PC-9 (cell line): ENCODE results near the gene PKD2. TPM values are rescaled to one million over a fixed set of nuclear protein-coding genes. Genes with fewer than 3 reads are reported as not detected.

Experiments
- BruUV-seq: library from RNA; stranded (reverse); fragments of 400-500 nt; replicated peaks from 2 replicates; lab custom pipeline; 2021; lab: Mats Ljungman, UMichigan
- CTCF ChIA-PET: fragments of 300-600 bp; sonication (Branson Sonifier 250); formaldehyde crosslinking; loops from one replicate; lab custom pipeline; 2022; ENCODE audit warnings: antibody characterized with exemption; lab: Charles Lee
- POLR2A ChIA-PET: fragments of 300-600 bp; sonication (Branson Sonifier 250); formaldehyde crosslinking; loops from one replicate; lab custom pipeline; 2022; ENCODE audit warnings: antibody characterized with exemption; ENCODE audit not compliant: unreplicated experiment; lab: Charles Lee
- DNase-seq, 2 experiments: peaks; one replicate each; pipeline versions ENCODE4 v3.0.0 to v3.0.0-alpha.2; 2015 to 2022; ENCODE audit warnings: mixed read lengths in 1 of 2
- H2AFZ ChIP-seq: fragments of 200-600 bp; sonication (generic); 2 replicates; pipeline ENCODE4 v1.8.1; 2017; ENCODE audit warnings: antibody characterized with exemption
- H3F3A ChIP-seq: fragments of 200-600 bp; sonication (generic); 2 replicates; pipeline ENCODE4 v1.8.1; 2017; ENCODE audit warnings: antibody characterized with exemption, mild to moderate bottlenecking, low read depth; ENCODE audit not compliant: insufficient read depth
- H3K27ac ChIP-seq: fragments of 200-600 bp; sonication (generic); 2 replicates; pipeline ENCODE4 v1.6.1; 2016; ENCODE audit warnings: mixed run types
- H3K27me3 ChIP-seq: fragments of 200-600 bp; sonication (generic); 2 replicates; pipeline ENCODE4 v1.6.1; 2016; ENCODE audit warnings: low read depth, mixed run types; ENCODE audit not compliant: insufficient read depth
- H3K36me3 ChIP-seq: fragments of 200-600 bp; sonication (generic); 2 replicates; pipeline ENCODE4 v1.6.1; 2016; ENCODE audit warnings: low read depth, mixed run types
- H3K4me1 ChIP-seq: fragments of 200-600 bp; sonication (generic); replicated peaks from 2 replicates; pipeline ENCODE4 v1.6.1; 2016; ENCODE audit warnings: mixed run types; ENCODE audit not compliant: insufficient read depth
- H3K4me2 ChIP-seq: fragments of 200-600 bp; sonication (generic); 2 replicates; pipeline ENCODE4 v1.6.1; 2017; ENCODE audit warnings: mixed run types
- H3K4me3 ChIP-seq: fragments of 200-600 bp; sonication (generic); 2 replicates; pipeline ENCODE4 v1.6.1; 2016; ENCODE audit warnings: mixed run types
- H3K79me2 ChIP-seq: fragments of 200-600 bp; sonication (generic); 2 replicates; pipeline ENCODE4 v1.6.1; 2017; ENCODE audit warnings: low read depth, mixed run types
- H3K9me2 ChIP-seq: fragments of 200-600 bp; sonication (generic); 2 replicates; pipeline ENCODE4 v1.8.1; 2017; ENCODE audit warnings: mild to moderate bottlenecking; ENCODE audit not compliant: insufficient read depth
- H3K9me3 ChIP-seq: fragments of 200-600 bp; sonication (generic); 2 replicates; pipeline ENCODE4 v1.8.1; 2016; ENCODE audit warnings: low read depth; ENCODE audit not compliant: insufficient read depth
- H4K20me1 ChIP-seq: fragments of 200-600 bp; sonication (generic); 2 replicates; pipeline ENCODE4 v1.8.1; 2017; ENCODE audit not compliant: insufficient read depth
- CTCF ChIP-seq: fragments of 200-600 bp; sonication (generic); conservative IDR thresholded peaks from 2 replicates; pipeline ENCODE4 v1.6.1; 2017; ENCODE audit warnings: mixed run types, antibody characterized with exemption, mild to moderate bottlenecking, moderate library complexity
- EZH2 ChIP-seq: fragments of 200-600 bp; sonication (generic); IDR thresholded peaks from 2 replicates; pipeline ENCODE4 v1.8.0; 2017; ENCODE audit warnings: antibody characterized with exemption, low read depth
- intact Hi-C: fragments of 100-400 bp; cut with micrococcal nuclease; formaldehyde crosslinking; loops from one replicate; pipeline ENCODE4 v1.10.0; 2022; ENCODE audit not compliant: unreplicated experiment
- total RNA-seq: library from RNA; stranded (reverse); gene quantifications from 2 replicates; pipeline ENCODE4 v1.2.3, GENCODE V29; 2021

Gene PKD2
- total RNA-seq, 1 experiment from 2014 or later, result 10.2 TPM

DNA sequence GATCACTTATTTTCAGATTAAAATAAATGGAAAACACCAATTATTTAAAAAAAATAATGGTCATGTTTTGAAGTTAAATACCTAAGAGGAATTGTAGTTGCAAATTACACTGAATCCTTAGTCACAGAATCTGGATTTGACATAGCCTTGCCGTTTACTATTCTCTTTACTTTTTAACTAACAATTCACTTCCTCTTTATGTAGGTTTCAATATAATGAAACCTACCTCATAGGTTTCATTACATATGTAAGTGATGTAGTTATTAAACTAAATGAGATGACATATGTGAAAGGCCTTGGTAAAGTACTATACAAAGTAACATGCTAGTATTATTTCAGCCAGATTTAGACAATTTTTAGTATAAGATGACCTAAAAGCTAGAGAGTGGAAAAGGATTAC lies 25.4 kb upstream of the PKD2 start:
- POLR2A ChIA-PET, result no interaction called here
- H4K20me1 ChIP-seq, result no peaks in the 10 kb centered on the region
- H3K4me3 ChIP-seq, result no peak overlapping the region
- no peaks in the 10 kb centered on the region; the same call in none of the 2 replicates for H3K4me1 ChIP-seq
- no peak for DNase-seq
- no peak overlapping the region for H3K4me2 ChIP-seq
- H3K36me3 ChIP-seq, result peaks cover 3% of the 10 kb centered on the region; the same call in 1 of the 2 replicates
- TF ChIP-seq CTCF, result no peak
- no peak for TF ChIP-seq EZH2
- peaks cover 7% of the 10 kb centered on the region for H3K79me2 ChIP-seq
- no TSS peak for BruUV-seq
- H3K9me2 ChIP-seq, result no peaks in the 10 kb centered on the region
- peaks cover 13% of the 10 kb centered on the region; the same call in 1 of the 2 replicates for H3F3A ChIP-seq
- H3K27me3 ChIP-seq, result no peaks in the 10 kb centered on the region
- CTCF ChIA-PET, result no interaction called here
- H2AFZ ChIP-seq, result no peak overlapping the region
- intact Hi-C loops, result loop anchor here (10.0 kb wide), 2 partner anchors 307 to 437 kb away; no protein-coding TSS in a partner anchor
- H3K9me3 ChIP-seq, result no peaks in the 10 kb centered on the region
- no peak overlapping the region for H3K27ac ChIP-seq

GRCh38 chr4:87982446-87983010 lies 24.9 kb upstream of the PKD2 start:
- no peaks in the 10 kb centered on the region for H3K27me3 ChIP-seq
- H3F3A ChIP-seq, result peaks cover 10% of the 10 kb centered on the region; the same call in 1 of the 2 replicates
- no peak for DNase-seq
- H3K9me3 ChIP-seq, result no peaks in the 10 kb centered on the region
- no peak overlapping the region for H3K4me3 ChIP-seq
- H2AFZ ChIP-seq, result no peak overlapping the region
- no TSS peak for BruUV-seq
- H3K36me3 ChIP-seq, result peaks cover 3% of the 10 kb centered on the region; the same call in 1 of the 2 replicates
- no peak overlapping the region for H3K4me2 ChIP-seq
- no peaks in the 10 kb centered on the region; the same call in none of the 2 replicates for H3K4me1 ChIP-seq
- H4K20me1 ChIP-seq, result no peaks in the 10 kb centered on the region
- TF ChIP-seq CTCF (no peak), EZH2 (no peak)
- H3K9me2 ChIP-seq, result no peaks in the 10 kb centered on the region
- no peak overlapping the region for H3K27ac ChIP-seq
- CTCF ChIA-PET, result no interaction called here
- H3K79me2 ChIP-seq, result peaks cover 4% of the 10 kb centered on the region
- intact Hi-C loops, result loop anchor here (10.0 kb wide), 2 partner anchors 308 to 438 kb away; no protein-coding TSS in a partner anchor
- POLR2A ChIA-PET, result no interaction called here

DNA sequence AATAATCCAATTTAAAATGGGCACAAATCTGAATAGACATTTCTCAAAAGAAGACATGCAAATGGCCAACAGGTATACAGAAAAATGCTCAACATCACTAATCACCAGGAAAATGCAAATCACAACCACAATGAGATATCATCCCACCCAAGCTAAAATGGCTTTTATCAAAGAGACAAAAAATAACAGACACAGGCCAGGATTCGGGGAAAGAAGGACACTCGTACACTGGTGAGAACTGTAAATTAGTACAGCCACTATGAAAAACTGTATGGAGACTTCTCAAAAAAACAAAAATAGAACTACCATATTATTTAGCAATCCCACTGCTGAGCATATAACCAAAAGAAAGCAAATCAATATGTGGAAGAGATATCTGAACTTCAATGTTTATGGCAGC lies 23.4 kb upstream of the PKD2 start:
- POLR2A ChIA-PET, result interaction anchor here (0.7 kb wide), 1 partner anchor 1750 kb away, joined by 3 read pairs; no protein-coding TSS in a partner anchor
- H3K36me3 ChIP-seq, result peaks cover 3% of the 10 kb centered on the region; the same call in 1 of the 2 replicates
- no peak overlapping the region for H2AFZ ChIP-seq
- H3K9me2 ChIP-seq, result no peaks in the 10 kb centered on the region
- no peaks in the 10 kb centered on the region for H3K9me3 ChIP-seq
- H3K79me2 ChIP-seq, result no peaks in the 10 kb centered on the region
- no peaks in the 10 kb centered on the region for H4K20me1 ChIP-seq
- H3K4me1 ChIP-seq, result no peaks in the 10 kb centered on the region
- no peak overlapping the region for H3K4me3 ChIP-seq
- no peak for DNase-seq
- TF ChIP-seq CTCF, result no peak
- no peak for TF ChIP-seq EZH2
- CTCF ChIA-PET, result no interaction called here
- no peaks in the 10 kb centered on the region for H3F3A ChIP-seq
- no peaks in the 10 kb centered on the region for H3K27me3 ChIP-seq
- no peak overlapping the region for H3K4me2 ChIP-seq
- intact Hi-C loops, result loop anchor here (1.0 to 10.0 kb wide), 3 partner anchors 309 to 531 kb away; no protein-coding TSS in a partner anchor
- H3K27ac ChIP-seq, result no peak overlapping the region
- no TSS peak for BruUV-seq
